Fibroblast of lung (primary cell): ENCODE results near the gene PGLYRP4.

Experiments used
- CTCF ChIP-seq, 2 donors: IDR thresholded peaks in 1 of 2; conservative IDR thresholded peaks in 1 of 2; 1 replicate in 1 of 2; 2 replicates in 1 of 2; pipeline ENCODE4 v1.5.1; 2011 to 2012; ENCODE audit warnings: low read length in 2 of 2, control low read depth in 1 of 2, inconsistent platforms in 1 of 2, low read depth in 1 of 2, mild to moderate bottlenecking in 1 of 2
- EZH2 ChIP-seq: IDR thresholded peaks from 2 replicates; pipeline ENCODE4 v1.5.1; 2012; ENCODE audit warnings: low read length, control low read depth, mild to moderate bottlenecking; ENCODE audit errors: missing control alignments

- TF ChIP-seq CTCF (conservative IDR thresholded peaks at IDR 0.05 in 1 of 2, IDR thresholded peaks at IDR 0.05 in 1 of 2; ENCODE audit: low read depth in 1 of 2, low read length in 2 of 2) (no peak), EZH2 (no peak)
Measured at GRCh38 chr1:153305682-153306081, 43.0 kb downstream of the PGLYRP4 start.
